LNCaP clone FGC (cell line): ENCODE results near the gene OR10G6.
A peak's percentile ranks its signal among the peaks of the same experiment; 100 is the strongest.
"Not testable (repeated sequence)": the region's sequence is repeated elsewhere in the genome, so short reads cannot be mapped to it uniquely, and the experiment has no call there.

Source experiments
- DNase-seq: peaks from one replicate; pipeline ENCODE4 v3.0.0-alpha.2; 2011; ENCODE audit warnings: low read depth
- H3K4me3 ChIP-seq: 2 replicates; pipeline ENCODE4 v1.5.1; 2011; ENCODE audit warnings: mild to moderate bottlenecking, low read depth, low read length, control low read depth
- TF ChIP-seq, protein P1 (sequence below): IDR thresholded peaks from 2 replicates; pipeline ENCODE4 v1.5.1; 2012; ENCODE audit warnings: mild to moderate bottlenecking; ENCODE audit not compliant: control insufficient read depth, insufficient read depth; ENCODE audit errors: extremely low read depth

OR10G6 gene, protein sequence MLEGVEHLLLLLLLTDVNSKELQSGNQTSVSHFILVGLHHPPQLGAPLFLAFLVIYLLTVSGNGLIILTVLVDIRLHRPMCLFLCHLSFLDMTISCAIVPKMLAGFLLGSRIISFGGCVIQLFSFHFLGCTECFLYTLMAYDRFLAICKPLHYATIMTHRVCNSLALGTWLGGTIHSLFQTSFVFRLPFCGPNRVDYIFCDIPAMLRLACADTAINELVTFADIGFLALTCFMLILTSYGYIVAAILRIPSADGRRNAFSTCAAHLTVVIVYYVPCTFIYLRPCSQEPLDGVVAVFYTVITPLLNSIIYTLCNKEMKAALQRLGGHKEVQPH

DNA sequence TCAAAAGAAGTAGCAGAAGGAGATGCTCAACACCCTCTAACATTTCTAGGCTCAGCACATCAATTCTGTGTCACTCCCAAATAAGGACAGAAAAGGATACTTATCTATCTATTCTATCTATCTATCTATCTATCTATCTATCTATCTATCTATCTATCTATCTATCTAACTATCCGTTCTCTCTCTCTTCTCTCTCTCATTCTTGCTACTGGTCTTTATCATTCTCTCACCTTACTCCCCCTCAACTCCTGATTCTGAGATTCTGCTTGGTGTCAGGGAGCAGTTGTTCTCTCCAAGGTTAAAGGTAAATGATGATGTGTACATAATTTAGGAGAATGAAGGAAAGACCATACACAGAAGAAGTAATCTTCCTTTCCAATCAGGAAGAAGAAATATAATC is at the start of gene OR10G6:
TSS of gene OR10G6 (minus strand) at position 43 of the 400 bp plus-strand sequence. CDS start at position 43, 0 bp downstream.
- no peak for DNase-seq
- TF ChIP-seq, protein P1, sequence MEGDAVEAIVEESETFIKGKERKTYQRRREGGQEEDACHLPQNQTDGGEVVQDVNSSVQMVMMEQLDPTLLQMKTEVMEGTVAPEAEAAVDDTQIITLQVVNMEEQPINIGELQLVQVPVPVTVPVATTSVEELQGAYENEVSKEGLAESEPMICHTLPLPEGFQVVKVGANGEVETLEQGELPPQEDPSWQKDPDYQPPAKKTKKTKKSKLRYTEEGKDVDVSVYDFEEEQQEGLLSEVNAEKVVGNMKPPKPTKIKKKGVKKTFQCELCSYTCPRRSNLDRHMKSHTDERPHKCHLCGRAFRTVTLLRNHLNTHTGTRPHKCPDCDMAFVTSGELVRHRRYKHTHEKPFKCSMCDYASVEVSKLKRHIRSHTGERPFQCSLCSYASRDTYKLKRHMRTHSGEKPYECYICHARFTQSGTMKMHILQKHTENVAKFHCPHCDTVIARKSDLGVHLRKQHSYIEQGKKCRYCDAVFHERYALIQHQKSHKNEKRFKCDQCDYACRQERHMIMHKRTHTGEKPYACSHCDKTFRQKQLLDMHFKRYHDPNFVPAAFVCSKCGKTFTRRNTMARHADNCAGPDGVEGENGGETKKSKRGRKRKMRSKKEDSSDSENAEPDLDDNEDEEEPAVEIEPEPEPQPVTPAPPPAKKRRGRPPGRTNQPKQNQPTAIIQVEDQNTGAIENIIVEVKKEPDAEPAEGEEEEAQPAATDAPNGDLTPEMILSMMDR = no peak
- H3K4me3 ChIP-seq = no peak within 1 kb of the TSS

DNA sequence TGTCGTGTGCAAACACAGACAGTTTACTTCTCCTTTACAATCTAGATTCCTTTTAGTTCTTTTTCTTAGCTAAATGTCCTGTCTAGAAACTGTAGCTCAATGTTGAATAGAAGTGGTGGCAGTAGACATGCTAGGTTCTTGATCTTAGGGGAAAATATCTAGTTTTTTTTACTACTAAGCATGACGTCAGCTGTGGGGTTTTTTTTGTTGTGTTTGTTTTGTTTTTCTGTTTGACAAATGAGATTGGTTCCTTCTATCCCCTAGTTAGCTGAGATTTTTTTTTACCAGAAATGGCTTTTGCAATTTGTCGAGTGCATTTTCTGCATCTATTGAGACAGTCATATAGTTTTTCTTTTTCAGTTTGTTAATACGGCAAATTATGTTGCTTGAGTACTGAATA is 48.5 kb upstream of the OR10G6 start:
- H3K4me3 ChIP-seq = no peak overlapping the region
- DNase-seq = no peak
- TF ChIP-seq, protein P1 = no peak

DNA sequence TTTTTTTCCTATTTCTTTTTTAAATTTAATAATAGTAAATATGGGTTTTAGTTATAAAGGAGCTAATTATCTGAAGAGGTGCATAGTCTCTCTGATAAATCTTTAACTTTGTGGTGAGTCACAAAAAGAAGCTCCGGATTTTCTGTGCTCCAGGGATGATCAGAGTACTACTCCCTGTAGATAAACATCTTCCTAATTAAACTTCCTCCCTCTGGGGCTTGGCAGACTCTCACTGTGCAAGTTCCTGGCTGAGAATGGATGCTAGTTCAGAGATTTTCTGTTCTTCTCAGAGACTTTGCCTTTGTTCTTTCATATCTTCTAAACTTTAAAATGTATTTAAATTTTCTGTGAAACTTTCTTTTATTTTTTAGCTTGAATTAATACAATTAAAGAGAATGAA is 46.3 kb upstream of the OR10G6 start, which contains the start of gene OR10G7:
TSS of gene OR10G7 (minus strand) at position 72 of the 400 bp plus-strand sequence. CDS start 2,324 bp downstream, outside the sequence.
- TF ChIP-seq, protein P1 = no peak
- DNase-seq = peak; percentile 39

DNA sequence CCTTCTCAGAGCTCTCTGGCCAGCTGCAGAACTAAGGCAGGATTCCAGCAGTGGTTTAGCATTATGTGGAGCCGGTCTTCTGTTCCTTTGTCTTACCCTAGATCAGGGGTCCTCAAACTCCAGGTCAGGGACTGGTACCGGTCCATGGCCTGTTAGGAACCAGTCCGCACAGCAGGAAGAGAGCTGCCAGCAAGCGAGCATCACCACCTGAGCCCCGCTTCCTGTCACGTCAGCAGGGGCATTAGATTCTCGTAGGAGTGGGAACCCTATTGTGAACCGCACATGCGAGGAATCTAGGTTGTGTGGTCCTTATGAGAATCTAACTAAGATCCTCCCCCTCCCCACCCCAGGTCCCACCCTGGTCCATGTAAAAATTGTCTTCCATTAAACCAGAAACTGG is 44.6 kb upstream of the OR10G6 start:
- H3K4me3 ChIP-seq = no peak overlapping the region
- no peak for DNase-seq
- TF ChIP-seq, protein P1 = no peak

More for the DNA sequence above, 46.3 kb upstream of the OR10G6 start, which contains the start of gene OR10G7:
- H3K4me3 ChIP-seq = no peak within 1 kb of the TSS

DNA sequence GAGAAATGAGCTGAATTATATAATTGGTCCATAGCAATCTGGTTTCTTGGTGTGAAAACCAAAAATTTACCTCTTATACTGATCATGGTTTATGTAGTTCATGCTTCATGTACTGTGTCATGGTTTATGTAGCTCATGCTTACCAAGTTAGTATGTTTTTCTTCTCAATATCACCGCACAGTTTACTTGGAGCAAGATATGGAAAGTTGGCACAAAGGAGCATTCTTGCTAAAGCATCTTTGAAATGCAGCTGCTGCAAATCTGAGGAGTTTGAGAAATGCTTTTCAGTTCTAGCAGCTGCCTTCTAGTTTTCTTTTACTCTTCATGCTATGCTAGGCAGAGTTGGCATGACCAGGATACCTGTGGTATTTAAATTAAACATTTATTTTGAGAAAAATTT is 41.7 kb upstream of the OR10G6 start:
- TF ChIP-seq, protein P1 = no peak
- no peak overlapping the region for H3K4me3 ChIP-seq
- DNase-seq = no peak

DNA sequence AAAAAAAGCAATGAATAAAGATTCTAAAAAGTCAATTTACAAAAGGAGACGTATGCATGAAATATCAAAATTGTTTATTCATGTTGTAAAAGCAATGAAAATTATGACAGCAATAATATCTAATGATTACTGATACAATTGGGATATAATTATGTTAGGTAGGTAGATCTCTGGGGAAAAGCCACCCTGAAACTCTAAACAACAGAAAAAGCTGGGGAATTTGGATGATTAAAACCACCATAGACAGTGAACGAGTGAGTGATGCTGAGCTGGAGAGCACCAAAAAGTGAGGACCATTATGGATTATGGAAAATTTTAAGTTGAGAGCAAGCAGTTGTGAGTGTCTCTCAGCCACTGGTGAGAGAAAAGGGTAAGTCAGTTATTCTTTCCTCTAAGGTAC is 31.5 kb upstream of the OR10G6 start, which contains the start of gene OR10G8:
TSS of gene OR10G8 (plus strand) at position 301 of the 400 bp plus-strand sequence. CDS start 2,825 bp downstream, outside the sequence.
- TF ChIP-seq, protein P1 = no peak
- H3K4me3 ChIP-seq = no peak within 1 kb of the TSS
- DNase-seq = no peak

DNA sequence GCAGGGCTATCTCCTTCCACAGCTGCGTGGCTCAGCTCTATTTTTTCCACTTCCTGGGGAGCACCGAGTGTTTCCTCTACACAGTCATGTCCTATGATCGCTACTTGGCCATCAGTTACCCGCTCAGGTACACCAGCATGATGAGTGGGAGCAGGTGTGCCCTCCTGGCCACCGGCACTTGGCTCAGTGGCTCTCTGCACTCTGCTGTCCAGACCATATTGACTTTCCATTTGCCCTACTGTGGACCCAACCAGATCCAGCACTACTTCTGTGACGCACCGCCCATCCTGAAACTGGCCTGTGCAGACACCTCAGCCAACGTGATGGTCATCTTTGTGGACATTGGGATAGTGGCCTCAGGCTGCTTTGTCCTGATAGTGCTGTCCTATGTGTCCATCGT is 20.9 kb upstream of the OR10G6 start:
- DNase-seq, H3K4me3 ChIP-seq: not testable (repeated sequence)
